Kasumi-1 (cell line): ENCODE data around the gene USP5.
A peak's percentile ranks its signal among the peaks of the same experiment; 100 is the strongest.

Experiments used
- DNase-seq, 2 experiments: peaks; one replicate each; lab custom pipeline; 2025; lab: John Stamatoyannopoulos, UW

USP5 gene

DNA sequence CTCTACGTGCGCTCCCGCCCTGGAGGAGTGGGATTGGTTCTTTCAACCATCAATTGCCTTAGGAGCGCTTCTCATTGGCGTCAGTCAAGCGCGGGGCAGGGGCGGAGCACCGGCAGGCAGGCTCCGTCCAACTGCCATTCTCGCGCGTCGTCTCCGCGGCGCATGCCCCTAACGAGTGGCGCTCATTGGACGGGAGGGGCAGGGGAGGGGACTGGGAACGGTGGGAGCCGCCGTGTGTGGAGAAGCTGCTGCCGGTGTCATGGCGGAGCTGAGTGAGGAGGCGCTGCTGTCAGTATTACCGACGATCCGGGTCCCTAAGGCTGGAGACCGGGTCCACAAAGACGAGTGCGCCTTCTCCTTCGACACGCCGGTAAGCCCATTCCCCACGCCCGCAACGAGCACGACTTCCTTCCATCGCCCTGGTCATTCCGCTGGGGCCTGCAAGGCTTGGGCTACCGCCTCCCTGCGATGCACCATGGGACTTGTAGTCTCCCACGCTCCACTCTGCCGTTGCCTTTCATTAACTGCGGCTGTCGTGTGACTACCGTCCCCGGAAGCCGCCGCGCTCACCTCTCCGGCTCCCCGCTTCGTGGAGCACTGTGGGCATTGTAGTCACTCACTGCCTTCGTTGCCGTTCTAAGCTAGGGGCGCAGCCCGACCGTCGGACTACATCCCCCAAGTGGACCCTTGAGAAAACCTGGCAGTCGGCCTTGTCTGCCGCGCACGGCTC lies at the start of gene USP5:
TSS of gene USP5 (plus strand) at position 230 of the 730 bp plus-strand sequence. CDS start at position 260, 30 bp downstream.
- DNase-seq = peak; percentile 92 to 94

- DNase-seq = no peak
These were observed 44.8 kb upstream of the USP5 start for GRCh38 chr12:6807170-6807569.

DNA sequence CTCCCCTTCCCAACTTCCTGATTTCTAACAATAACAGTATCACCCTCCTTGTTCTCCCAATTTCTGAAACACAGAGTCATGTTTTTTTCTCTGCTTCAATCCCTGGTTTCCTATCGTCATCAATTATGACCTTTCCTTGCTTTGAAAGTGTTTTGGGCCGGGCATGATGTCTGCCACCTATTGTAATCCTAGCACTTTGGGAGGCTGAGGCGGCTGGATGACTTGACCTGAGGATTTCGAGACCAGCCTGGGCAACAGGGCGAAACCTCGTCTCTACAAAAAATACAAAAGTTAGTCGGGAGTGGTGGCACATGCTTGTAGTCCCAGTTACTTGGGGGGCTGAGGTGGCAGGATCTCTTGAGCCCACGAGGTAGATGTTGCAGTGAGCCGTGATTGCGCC lies 42.9 kb upstream of the USP5 start:
- no peak for DNase-seq

DNA sequence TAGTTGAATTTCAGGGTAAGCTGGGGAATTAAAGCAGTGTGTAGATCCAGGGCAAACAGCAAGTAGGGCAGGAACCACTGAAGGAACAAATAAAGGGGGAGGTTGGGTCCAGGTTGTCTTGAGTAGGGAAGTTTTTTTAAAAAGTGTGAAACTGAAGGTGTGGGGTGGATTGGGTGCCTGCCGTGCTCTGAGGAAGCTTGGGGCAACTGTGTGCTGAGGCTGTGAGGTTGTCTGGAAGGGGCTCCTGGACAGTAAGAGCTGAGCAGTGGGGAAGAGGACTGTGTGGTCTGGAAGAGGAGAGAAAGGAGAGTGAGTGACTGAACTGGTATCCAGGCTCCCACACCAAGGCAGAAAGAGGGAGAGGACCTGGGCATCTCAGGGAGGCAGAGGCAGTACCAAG lies 41.2 kb upstream of the USP5 start:
- no peak for DNase-seq

- no peak for DNase-seq
These were observed 38.6 kb upstream of the USP5 start for GRCh38 chr12:6813363-6813762.

DNA sequence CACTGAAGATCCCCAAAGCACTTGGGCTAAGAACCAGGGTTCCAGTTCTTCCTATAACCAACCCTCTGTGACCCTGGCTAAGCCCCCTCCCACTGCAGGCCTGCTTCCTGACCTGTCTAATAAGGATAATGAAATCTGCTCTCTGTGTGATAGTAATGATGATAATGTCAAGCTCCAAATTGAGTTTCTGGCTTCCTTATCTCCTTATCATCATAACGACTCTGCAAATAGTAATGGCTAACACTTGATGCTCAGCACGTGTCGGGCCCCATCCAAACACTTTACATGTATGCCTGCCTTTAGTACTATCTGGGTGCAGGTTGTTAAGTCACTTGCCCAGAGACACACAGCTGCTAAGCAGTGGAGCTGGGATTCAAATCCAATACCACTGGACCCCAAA lies 35.4 kb upstream of the USP5 start:
- DNase-seq = no peak

- DNase-seq = no peak
These were observed 34.9 kb upstream of the USP5 start for GRCh38 chr12:6817098-6817497.

DNA sequence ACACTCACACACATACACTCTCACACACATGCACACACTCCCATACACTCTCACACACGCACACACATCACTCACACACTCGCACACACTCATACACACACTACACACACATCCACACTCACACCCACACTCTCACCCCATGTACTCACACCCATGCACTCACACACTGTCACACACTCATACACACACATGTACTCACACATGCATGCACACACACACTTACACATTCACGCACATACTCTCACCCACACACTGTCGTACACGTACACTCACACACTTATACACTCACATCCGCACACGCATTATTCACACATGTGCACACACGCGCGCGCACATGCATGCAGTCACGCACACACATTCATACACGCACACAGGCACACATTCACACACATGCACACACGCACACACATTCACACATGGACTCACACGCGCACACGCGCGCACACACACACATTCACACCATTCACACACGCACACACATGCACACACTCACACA lies 34.2 kb upstream of the USP5 start:
- no peak for DNase-seq

GRCh38 chr12:6818222-6818621 lies 33.7 kb upstream of the USP5 start:
- no peak for DNase-seq

DNA sequence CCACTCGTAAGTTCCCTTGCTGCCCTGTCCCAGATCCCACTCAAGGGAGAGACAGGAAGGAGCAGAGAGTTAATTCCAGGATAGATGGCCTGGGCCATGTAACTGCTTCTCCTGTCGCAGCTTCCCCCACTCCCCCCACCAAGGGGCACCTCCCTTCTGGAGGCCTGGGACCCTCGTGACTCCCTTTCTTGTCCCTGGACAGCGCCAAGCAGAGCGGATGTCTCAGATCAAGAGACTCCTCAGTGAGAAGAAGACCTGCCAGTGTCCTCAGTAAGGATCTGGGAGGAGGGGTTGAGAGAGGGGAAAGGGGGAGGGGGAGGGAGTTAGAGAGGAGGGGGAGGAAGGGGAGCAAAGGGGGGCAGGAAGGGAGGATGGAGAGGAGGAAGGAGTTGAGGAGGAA lies 33.3 kb upstream of the USP5 start:
- DNase-seq = no peak

GRCh38 chr12:6819106-6820030 lies 32.6 kb upstream of the USP5 start:
- no peak for DNase-seq

- no peak for DNase-seq
These were observed 31.8 kb upstream of the USP5 start for GRCh38 chr12:6820166-6820565.

DNA sequence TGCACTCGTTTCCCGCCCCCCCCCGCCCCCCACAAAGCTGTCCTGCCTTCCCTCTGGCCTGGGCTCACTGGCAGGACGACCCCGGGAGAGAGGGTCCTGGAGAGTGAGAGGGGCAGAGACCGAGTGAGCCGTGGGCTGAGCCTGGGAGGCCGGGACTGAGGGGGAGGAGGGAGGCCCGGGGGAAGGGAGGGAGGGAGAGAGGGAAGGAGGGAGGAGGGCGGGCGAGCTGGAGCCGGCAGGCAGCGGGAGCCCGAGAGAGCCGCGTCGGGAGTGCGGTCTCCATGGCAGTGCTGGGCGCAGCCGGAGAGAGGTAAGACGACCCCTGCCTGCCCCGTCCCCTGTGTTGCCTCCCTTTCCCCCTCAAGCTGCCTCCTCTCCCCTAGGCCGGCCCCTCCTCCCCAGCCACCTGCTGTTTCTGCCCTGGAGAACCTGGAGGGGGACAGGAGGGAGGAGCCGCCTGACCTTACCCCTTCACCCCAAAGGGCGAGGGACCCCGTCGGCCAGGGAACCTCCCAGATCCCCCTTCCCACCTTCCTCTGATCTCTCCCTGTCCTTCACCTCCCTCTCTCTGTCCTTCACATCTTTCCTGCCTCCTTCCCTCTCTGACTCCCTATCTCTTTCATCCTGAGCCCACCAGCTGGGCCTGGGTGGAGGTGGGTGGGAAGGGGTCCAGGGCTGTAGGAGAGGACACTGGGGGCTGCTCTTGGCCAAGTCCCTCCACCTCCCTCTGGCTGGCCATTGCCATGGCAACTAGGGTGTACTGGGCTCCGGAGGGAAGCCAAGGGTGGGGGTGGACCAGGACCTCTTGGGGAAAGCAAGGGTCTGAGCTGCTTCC lies 30.1 kb upstream of the USP5 start, which contains the start of gene GPR162:
TSS of gene GPR162 (plus strand) at position 231 of the 835 bp plus-strand sequence. CDS start 2,078 bp downstream, outside the sequence.
- DNase-seq = peak in 1 of 2 experiments; percentile 30

- DNase-seq = no peak
These were observed 29.4 kb upstream of the USP5 start for GRCh38 chr12:6822426-6823135.

GRCh38 chr12:6823182-6824084 lies 28.5 kb upstream of the USP5 start:
- no peak for DNase-seq

GRCh38 chr12:6824085-6824775 lies 27.7 kb upstream of the USP5 start:
- DNase-seq = no peak

- no peak for DNase-seq
These were observed 27.0 kb upstream of the USP5 start for GRCh38 chr12:6824901-6825381.

- DNase-seq = peak; percentile 46 to 50
These were observed 26.4 kb upstream of the USP5 start for GRCh38 chr12:6825398-6826124.
